Suprapubic skin (tissue), 4 donors: ENCODE measurements around the gene SAMD4A.
"Not testable (repeated sequence)": the region's sequence is repeated elsewhere in the genome, so short reads cannot be mapped to it uniquely, and the experiment has no call there.

ENCODE experiments used
- EP300 ChIP-seq: sonication (generic); formaldehyde crosslinking; IDR thresholded peaks from one replicate; pipeline ENCODE4 v1.6.1; 2017; ENCODE audit warnings: antibody characterized with exemption
- POLR2A ChIP-seq, 2 donors: fragments of 450-650 bp; IDR thresholded peaks; one replicate each; pipeline ENCODE4 v1.6.1; 2017; ENCODE audit warnings: antibody characterized with exemption in 2 of 2, mild to moderate bottlenecking in 2 of 2, moderate library complexity in 2 of 2
- POLR2AphosphoS5 ChIP-seq, 3 donors: sonication (generic); formaldehyde crosslinking; IDR thresholded peaks; one replicate each; pipeline ENCODE4 v1.6.1; 2017; ENCODE audit warnings: antibody characterized with exemption in 3 of 3
- TF ChIP-seq, protein P1 (sequence below), 2 donors: fragments of 200-600 bp in 1 of 2; fragments of 450-650 bp in 1 of 2; sonication (generic) in 1 of 2; IDR thresholded peaks; one replicate each; pipeline ENCODE4 v1.5.1; 2016 to 2019; ENCODE audit warnings: antibody characterized with exemption in 2 of 2, mild to moderate bottlenecking in 1 of 2, moderate library complexity in 1 of 2

DNA sequence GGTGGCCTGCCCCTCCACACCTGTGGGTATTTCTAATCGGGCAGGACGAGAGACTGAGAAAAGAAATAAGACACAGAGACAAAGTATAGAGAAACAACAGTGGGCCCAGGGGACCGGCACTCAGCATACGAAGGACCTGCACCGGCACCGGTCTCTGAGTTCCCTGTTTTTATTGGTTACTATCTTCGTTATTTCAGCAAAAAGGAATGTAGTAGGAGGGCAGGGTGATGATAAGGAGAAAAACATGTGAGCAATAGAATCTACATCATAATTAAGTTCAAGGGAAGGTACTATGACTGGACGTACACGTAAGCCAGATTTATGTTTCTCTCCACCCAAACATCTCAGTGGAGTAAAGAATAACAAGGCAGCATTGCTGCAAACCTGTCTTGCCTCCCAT, 185.7 kb downstream of the SAMD4A start:
- TF ChIP-seq, protein P1, sequence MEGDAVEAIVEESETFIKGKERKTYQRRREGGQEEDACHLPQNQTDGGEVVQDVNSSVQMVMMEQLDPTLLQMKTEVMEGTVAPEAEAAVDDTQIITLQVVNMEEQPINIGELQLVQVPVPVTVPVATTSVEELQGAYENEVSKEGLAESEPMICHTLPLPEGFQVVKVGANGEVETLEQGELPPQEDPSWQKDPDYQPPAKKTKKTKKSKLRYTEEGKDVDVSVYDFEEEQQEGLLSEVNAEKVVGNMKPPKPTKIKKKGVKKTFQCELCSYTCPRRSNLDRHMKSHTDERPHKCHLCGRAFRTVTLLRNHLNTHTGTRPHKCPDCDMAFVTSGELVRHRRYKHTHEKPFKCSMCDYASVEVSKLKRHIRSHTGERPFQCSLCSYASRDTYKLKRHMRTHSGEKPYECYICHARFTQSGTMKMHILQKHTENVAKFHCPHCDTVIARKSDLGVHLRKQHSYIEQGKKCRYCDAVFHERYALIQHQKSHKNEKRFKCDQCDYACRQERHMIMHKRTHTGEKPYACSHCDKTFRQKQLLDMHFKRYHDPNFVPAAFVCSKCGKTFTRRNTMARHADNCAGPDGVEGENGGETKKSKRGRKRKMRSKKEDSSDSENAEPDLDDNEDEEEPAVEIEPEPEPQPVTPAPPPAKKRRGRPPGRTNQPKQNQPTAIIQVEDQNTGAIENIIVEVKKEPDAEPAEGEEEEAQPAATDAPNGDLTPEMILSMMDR (IDR thresholded peaks at IDR 0.05), result not testable (repeated sequence)
- TF ChIP-seq EP300; POLR2A (IDR thresholded peaks at IDR 0.05); POLR2AphosphoS5 (IDR thresholded peaks at IDR 0.05): not testable (repeated sequence)
